GM23338 (cell line): ENCODE measurements around the gene IQCE. TPM values are rescaled to one million over a fixed set of nuclear protein-coding genes. Genes with fewer than 3 reads are reported as not detected.
A peak's percentile ranks its signal among the peaks of the same experiment; 100 is the strongest.

Experiments used
- ATAC-seq: fragments of 200-7000 bp; cut with Tn5 transposase; 3 replicates; pipeline ENCODE4 v1.9.1; 2020
- DNase-seq: peaks from one replicate; pipeline ENCODE4 v3.0.0-alpha.2; 2015; ENCODE audit warnings: low spot score
- H2AFZ ChIP-seq: fragments of 200-600 bp; sonication (generic); 2 replicates; pipeline ENCODE4 v1.8.0; 2016; ENCODE audit warnings: antibody characterized with exemption, mild to moderate bottlenecking, moderate library complexity
- H3F3A ChIP-seq: fragments of 200-600 bp; sonication (generic); replicated peaks from 2 replicates; pipeline ENCODE4 v1.8.0; 2017; ENCODE audit warnings: antibody characterized with exemption, mixed run types, low read depth
- H3K27ac ChIP-seq: fragments of 200-600 bp; sonication (generic); 2 replicates; pipeline ENCODE4 v1.6.1; 2016; ENCODE audit warnings: low read depth
- H3K27me3 ChIP-seq: fragments of 200-600 bp; sonication (generic); 2 replicates; pipeline ENCODE4 v1.8.0; 2016; ENCODE audit warnings: mild to moderate bottlenecking, mixed run types, moderate library complexity; ENCODE audit not compliant: insufficient read depth
- H3K36me3 ChIP-seq: fragments of 200-600 bp; sonication (generic); 2 replicates; pipeline ENCODE4 v1.8.0; 2016; ENCODE audit warnings: mild to moderate bottlenecking; ENCODE audit not compliant: insufficient read depth
- H3K4me1 ChIP-seq: fragments of 200-600 bp; sonication (generic); 2 replicates; pipeline ENCODE4 v1.8.0; 2016; ENCODE audit warnings: mild to moderate bottlenecking, moderate library complexity; ENCODE audit not compliant: insufficient read depth
- H3K4me2 ChIP-seq: fragments of 200-600 bp; sonication (generic); 2 replicates; pipeline ENCODE4 v1.7.1; 2017; ENCODE audit warnings: mixed run types
- H3K4me3 ChIP-seq: fragments of 200-600 bp; sonication (generic); 2 replicates; pipeline ENCODE4 v1.6.1; 2016; ENCODE audit warnings: mixed run types
- H3K79me2 ChIP-seq: fragments of 200-600 bp; sonication (generic); replicated peaks from 2 replicates; pipeline ENCODE4 v1.8.0; 2017; ENCODE audit warnings: mild to moderate bottlenecking; ENCODE audit not compliant: insufficient read depth
- H3K9me2 ChIP-seq: fragments of 200-600 bp; sonication (generic); 2 replicates; pipeline ENCODE4 v1.8.0; 2017; ENCODE audit not compliant: insufficient read depth
- H4K20me1 ChIP-seq: fragments of 200-600 bp; sonication (generic); replicated peaks from 2 replicates; pipeline ENCODE4 v1.8.0; 2017; ENCODE audit warnings: mild to moderate bottlenecking; ENCODE audit not compliant: insufficient read depth
- H3K27ac Mint-ChIP-seq: 2 replicates; pipeline ENCODE4 v1.8.0; 2020; ENCODE audit warnings: inconsistent platforms, mild to moderate bottlenecking, moderate library complexity, mixed read lengths
- H3K27me3 Mint-ChIP-seq: 3 replicates; pipeline ENCODE4 v1.8.0; 2022; ENCODE audit warnings: low read depth, mild to moderate bottlenecking, moderate library complexity, mixed read lengths, inconsistent platforms; ENCODE audit not compliant: insufficient read depth, poor library complexity
- H3K36me3 Mint-ChIP-seq: 3 replicates; pipeline ENCODE4 v1.8.0; 2021; ENCODE audit warnings: low read depth, mild to moderate bottlenecking, inconsistent platforms, moderate library complexity, mixed read lengths
- H3K4me1 Mint-ChIP-seq: 3 replicates; pipeline ENCODE4 v1.8.0; 2020; ENCODE audit warnings: mild to moderate bottlenecking, inconsistent platforms, mixed read lengths
- H3K4me3 Mint-ChIP-seq: 3 replicates; pipeline ENCODE4 v1.8.0; 2021; ENCODE audit warnings: moderate library complexity, mild to moderate bottlenecking, inconsistent platforms, mixed read lengths
- H3K9me3 Mint-ChIP-seq: 3 replicates; pipeline ENCODE4 v1.8.0; 2020; ENCODE audit warnings: moderate library complexity, mild to moderate bottlenecking, inconsistent platforms, mixed read lengths
- NANOG ChIP-seq: IDR thresholded peaks from 2 replicates; pipeline ENCODE4 v1.6.1; 2016; ENCODE audit warnings: antibody characterized with exemption, borderline replicate concordance
- polyA plus RNA-seq: library from polyadenylated mRNA; unstranded; fragments of >200 nt; fragmentation: Nextera tagmentation; extraction: Ambion mirVana; gene quantifications from 2 replicates; pipeline ENCODE4 v1.2.1, GENCODE V29; 2016
- total RNA-seq: library from RNA; depleted of rRNA; stranded (reverse); fragments of >200 nt; shearing (Covaris generic); gene quantifications from 2 replicates; pipeline ENCODE4 v1.2.3, GENCODE V29; 2014
- TF ChIP-seq, protein P1 (sequence below): fragments of 250-450 bp; sonication (Bioruptor Pico); IDR thresholded peaks from 2 replicates; pipeline ENCODE4 v1.5.0; 2020; ENCODE audit warnings: mild to moderate bottlenecking, moderate library complexity
- TF ChIP-seq, protein P2 (sequence below), 2 experiments: fragments of 200-600 bp in 1 of 2; sonication (generic) in 1 of 2; conservative IDR thresholded peaks; 2 replicates each; pipeline versions ENCODE4 v1.5.1 to v1.6.1; 2016 to 2017; ENCODE audit warnings: antibody characterized with exemption in 2 of 2, low read depth in 2 of 2, mild to moderate bottlenecking in 2 of 2, moderate library complexity in 1 of 2

IQCE gene
- total and polyA plus RNA-seq, 2 experiments from 2014 or later: 5.0 to 7.7 TPM

DNA sequence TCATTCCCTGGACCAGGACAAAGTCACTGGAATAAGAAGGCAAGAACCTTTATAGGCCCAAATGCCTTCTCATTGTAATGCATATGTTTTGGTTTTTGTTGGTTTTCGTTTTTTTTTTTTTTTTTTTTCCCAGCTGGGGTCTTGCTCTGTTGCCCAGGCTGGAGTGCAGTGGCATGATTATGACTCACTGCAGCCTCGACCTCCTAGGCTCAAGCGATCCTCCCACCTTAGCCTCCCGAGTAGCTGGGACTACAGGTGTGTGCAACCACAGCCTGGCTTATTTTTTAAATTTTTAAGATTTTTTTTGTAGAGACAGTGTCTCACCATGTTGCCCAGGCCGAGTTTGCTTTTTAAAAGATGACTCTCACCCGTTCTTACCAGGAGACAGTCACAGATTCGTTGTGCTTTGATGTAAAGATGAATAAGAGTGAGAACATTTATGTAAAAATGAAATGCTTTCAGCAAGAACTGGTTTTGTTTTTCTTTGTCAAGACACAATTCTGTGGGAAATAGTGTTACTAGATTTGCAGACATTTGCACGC lies 7.6 kb downstream of the IQCE start (continued):
- TF ChIP-seq, protein P1, sequence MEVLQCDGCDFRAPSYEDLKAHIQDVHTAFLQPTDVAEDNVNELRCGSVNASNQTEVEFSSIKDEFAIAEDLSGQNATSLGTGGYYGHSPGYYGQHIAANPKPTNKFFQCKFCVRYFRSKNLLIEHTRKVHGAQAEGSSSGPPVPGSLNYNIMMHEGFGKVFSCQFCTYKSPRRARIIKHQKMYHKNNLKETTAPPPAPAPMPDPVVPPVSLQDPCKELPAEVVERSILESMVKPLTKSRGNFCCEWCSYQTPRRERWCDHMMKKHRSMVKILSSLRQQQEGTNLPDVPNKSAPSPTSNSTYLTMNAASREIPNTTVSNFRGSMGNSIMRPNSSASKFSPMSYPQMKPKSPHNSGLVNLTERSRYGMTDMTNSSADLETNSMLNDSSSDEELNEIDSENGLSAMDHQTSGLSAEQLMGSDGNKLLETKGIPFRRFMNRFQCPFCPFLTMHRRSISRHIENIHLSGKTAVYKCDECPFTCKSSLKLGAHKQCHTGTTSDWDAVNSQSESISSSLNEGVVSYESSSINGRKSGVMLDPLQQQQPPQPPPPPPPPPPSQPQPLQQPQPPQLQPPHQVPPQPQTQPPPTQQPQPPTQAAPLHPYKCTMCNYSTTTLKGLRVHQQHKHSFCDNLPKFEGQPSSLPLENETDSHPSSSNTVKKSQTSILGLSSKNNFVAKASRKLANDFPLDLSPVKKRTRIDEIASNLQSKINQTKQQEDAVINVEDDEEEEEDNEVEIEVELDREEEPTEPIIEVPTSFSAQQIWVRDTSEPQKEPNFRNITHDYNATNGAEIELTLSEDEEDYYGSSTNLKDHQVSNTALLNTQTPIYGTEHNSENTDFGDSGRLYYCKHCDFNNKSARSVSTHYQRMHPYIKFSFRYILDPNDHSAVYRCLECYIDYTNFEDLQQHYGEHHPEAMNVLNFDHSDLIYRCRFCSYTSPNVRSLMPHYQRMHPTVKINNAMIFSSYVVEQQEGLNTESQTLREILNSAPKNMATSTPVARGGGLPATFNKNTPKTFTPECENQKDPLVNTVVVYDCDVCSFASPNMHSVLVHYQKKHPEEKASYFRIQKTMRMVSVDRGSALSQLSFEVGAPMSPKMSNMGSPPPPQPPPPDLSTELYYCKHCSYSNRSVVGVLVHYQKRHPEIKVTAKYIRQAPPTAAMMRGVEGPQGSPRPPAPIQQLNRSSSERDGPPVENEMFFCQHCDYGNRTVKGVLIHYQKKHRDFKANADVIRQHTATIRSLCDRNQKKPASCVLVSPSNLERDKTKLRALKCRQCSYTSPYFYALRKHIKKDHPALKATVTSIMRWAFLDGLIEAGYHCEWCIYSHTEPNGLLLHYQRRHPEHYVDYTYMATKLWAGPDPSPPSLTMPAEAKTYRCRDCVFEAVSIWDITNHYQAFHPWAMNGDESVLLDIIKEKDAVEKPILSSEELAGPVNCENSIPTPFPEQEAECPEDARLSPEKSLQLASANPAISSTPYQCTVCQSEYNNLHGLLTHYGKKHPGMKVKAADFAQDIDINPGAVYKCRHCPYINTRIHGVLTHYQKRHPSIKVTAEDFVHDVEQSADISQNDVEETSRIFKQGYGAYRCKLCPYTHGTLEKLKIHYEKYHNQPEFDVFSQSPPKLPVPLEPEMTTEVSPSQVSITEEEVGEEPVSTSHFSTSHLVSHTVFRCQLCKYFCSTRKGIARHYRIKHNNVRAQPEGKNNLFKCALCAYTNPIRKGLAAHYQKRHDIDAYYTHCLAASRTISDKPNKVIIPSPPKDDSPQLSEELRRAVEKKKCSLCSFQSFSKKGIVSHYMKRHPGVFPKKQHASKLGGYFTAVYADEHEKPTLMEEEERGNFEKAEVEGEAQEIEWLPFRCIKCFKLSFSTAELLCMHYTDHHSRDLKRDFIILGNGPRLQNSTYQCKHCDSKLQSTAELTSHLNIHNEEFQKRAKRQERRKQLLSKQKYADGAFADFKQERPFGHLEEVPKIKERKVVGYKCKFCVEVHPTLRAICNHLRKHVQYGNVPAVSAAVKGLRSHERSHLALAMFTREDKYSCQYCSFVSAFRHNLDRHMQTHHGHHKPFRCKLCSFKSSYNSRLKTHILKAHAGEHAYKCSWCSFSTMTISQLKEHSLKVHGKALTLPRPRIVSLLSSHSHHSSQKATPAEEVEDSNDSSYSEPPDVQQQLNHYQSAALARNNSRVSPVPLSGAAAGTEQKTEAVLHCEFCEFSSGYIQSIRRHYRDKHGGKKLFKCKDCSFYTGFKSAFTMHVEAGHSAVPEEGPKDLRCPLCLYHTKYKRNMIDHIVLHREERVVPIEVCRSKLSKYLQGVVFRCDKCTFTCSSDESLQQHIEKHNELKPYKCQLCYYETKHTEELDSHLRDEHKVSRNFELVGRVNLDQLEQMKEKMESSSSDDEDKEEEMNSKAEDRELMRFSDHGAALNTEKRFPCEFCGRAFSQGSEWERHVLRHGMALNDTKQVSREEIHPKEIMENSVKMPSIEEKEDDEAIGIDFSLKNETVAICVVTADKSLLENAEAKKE (CRISPR knock-in tag): no peak

DNA sequence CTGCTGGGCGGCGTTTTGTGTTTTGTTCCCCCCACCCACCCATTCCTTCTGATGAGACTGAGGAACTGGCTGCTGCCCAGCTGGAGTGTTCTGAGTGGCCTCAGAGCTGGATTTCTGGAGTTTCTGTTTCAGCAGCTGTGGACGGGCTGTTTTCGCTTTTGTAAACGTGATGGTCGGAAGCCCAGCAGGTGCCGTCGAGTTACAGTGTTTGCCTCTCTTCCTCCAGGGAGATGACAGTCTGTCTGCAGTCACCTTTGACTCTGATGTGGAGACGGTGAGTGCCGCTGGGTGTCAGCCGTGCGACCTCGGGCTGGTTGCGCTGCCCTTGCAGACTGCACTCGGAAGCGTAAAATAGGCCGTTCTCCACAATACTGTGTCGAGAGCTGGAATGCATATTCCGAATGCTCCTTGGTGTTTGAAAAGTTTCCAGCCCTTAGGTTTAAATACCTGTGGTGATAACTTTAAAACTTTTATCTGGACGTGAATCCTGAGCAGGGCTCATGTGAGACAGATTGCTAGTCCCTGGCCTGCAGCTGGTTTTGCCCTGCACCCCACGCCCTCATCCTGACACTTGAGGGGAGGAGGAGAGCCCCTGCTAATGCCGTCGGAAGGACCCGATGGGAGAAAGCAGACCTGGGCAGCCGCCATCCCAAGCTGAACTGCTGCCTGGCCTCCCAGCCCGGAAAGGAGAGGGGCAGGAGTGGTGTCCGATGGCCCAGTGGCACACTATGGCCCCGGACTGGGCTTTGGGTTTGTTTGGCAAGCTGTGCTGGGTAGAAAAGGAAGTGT lies 8.3 kb downstream of the IQCE start:
- no peaks in the 10 kb centered on the region for H3K79me2 ChIP-seq
- peak; percentile 61 for ATAC-seq
- H3K9me3 Mint-ChIP-seq: no peaks in the 10 kb centered on the region
- no peaks in the 10 kb centered on the region; the same call in 1 of the 2 replicates for H3K4me1 ChIP-seq
- H3K4me2 ChIP-seq: no peak overlapping the region
- H4K20me1 ChIP-seq: no peaks in the 10 kb centered on the region
- H3K27ac ChIP-seq: 0 out of 2 replicates have a peak overlapping the region, but pooled peaks have one; percentile 32
- no peaks in the 10 kb centered on the region for H3K27me3 ChIP-seq
- no peaks in the 10 kb centered on the region for H3K9me2 ChIP-seq
- no peak overlapping the region for H3K27ac Mint-ChIP-seq
- no peak overlapping the region for H3K4me3 Mint-ChIP-seq
- H3K4me1 Mint-ChIP-seq: peaks cover 11% of the 10 kb centered on the region
- TF ChIP-seq, protein P2, sequence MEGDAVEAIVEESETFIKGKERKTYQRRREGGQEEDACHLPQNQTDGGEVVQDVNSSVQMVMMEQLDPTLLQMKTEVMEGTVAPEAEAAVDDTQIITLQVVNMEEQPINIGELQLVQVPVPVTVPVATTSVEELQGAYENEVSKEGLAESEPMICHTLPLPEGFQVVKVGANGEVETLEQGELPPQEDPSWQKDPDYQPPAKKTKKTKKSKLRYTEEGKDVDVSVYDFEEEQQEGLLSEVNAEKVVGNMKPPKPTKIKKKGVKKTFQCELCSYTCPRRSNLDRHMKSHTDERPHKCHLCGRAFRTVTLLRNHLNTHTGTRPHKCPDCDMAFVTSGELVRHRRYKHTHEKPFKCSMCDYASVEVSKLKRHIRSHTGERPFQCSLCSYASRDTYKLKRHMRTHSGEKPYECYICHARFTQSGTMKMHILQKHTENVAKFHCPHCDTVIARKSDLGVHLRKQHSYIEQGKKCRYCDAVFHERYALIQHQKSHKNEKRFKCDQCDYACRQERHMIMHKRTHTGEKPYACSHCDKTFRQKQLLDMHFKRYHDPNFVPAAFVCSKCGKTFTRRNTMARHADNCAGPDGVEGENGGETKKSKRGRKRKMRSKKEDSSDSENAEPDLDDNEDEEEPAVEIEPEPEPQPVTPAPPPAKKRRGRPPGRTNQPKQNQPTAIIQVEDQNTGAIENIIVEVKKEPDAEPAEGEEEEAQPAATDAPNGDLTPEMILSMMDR (conservative IDR thresholded peaks at IDR 0.05; ENCODE audit: low read depth in 2 of 2): 0 out of 4 replicates have a peak, but pooled peaks of 1 of the 2 experiments have one; percentile 5
- no peak for TF ChIP-seq NANOG
- no peak overlapping the region for H2AFZ ChIP-seq
- peaks cover 3% of the 10 kb centered on the region for H3K27me3 Mint-ChIP-seq
- H3K4me3 ChIP-seq: no peak overlapping the region
- no peaks in the 10 kb centered on the region for H3K36me3 ChIP-seq
- peaks cover 12% of the 10 kb centered on the region; the same call in 1 of the 2 replicates for H3F3A ChIP-seq
- H3K36me3 Mint-ChIP-seq: peaks cover 3% of the 10 kb centered on the region; the same call in 1 of the 3 replicates
- no peak for DNase-seq
